Kidney epithelial cell (primary cell): ENCODE data around the gene PRR13. TPM values are rescaled to one million over a fixed set of nuclear protein-coding genes. Genes with fewer than 3 reads are reported as not detected.
A peak's percentile ranks its signal among the peaks of the same experiment; 100 is the strongest.

Experiments
- DNase-seq: peaks from one replicate; pipeline ENCODE4 v3.0.0-alpha.2; 2010; ENCODE audit warnings: low read depth
- H3K27me3 ChIP-seq: 2 replicates; pipeline ENCODE4 v1.6.0; 2011; ENCODE audit warnings: low read length; ENCODE audit not compliant: control insufficient read depth, insufficient read depth
- H3K36me3 ChIP-seq: 2 replicates; pipeline ENCODE4 v1.5.1; 2011; ENCODE audit warnings: low read length; ENCODE audit not compliant: control insufficient read depth, insufficient read depth
- H3K4me3 ChIP-seq: 2 replicates; pipeline ENCODE4 v1.5.1; 2011; ENCODE audit warnings: low read depth, mild to moderate bottlenecking, control low read depth, low read length
- total RNA-seq: library from RNA; depleted of rRNA; stranded (reverse); fragments of >200 nt; gene quantifications from 2 replicates; pipeline ENCODE4 v1.2.3, GENCODE V29; 2015
- TF ChIP-seq, protein P1 (sequence below): IDR thresholded peaks from 2 replicates; pipeline ENCODE4 v1.5.1; 2011; ENCODE audit warnings: mild to moderate bottlenecking, moderate library complexity, low read length, control low read depth, inconsistent platforms; ENCODE audit not compliant: insufficient read depth, poor library complexity, severe bottlenecking

Gene PRR13
- total RNA-seq, 1 donor from 2014 or later, result 91.4 TPM

DNA sequence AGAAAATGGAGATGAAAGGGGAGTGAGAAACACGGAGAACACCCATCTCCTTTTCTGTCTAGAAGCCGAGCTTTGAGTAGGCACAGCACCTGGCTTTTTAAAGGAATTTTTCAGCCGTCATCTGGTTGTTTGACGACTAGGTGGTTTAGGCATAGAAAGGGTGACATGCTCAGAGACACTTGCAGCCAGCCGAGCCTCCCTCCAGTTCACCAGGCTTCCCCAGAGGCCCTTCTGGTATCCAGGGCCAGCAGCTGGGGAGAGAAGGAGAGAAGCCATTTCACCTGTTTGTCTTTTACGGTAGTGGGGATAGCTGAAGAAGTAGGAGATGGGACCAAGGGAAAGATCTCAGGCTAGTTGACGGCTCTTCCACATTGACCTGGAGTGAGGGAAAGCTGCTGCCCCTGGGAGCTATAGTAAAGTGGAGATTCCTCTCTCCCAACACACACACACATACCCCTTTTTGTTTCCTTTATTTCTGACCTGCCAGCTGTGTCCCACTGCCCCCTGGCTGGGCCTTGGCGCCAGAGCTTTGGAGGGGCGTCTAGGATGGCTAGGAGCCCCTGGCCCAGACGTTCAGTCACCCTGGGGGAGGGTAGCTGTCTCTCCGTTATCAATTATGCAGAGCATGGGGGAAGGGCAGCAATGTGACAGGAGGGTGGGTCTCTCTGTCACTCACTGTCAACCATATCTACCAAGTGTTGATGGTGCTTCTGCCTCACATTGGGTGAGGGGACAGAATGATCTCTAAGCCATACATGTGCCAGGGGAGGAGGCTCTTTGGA is 52.3 kb downstream of the PRR13 start:
- H3K4me3 ChIP-seq, result peak overlapping the region; percentile 43
- TF ChIP-seq, protein P1, sequence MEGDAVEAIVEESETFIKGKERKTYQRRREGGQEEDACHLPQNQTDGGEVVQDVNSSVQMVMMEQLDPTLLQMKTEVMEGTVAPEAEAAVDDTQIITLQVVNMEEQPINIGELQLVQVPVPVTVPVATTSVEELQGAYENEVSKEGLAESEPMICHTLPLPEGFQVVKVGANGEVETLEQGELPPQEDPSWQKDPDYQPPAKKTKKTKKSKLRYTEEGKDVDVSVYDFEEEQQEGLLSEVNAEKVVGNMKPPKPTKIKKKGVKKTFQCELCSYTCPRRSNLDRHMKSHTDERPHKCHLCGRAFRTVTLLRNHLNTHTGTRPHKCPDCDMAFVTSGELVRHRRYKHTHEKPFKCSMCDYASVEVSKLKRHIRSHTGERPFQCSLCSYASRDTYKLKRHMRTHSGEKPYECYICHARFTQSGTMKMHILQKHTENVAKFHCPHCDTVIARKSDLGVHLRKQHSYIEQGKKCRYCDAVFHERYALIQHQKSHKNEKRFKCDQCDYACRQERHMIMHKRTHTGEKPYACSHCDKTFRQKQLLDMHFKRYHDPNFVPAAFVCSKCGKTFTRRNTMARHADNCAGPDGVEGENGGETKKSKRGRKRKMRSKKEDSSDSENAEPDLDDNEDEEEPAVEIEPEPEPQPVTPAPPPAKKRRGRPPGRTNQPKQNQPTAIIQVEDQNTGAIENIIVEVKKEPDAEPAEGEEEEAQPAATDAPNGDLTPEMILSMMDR, result no peak
- H3K36me3 ChIP-seq, result no peaks in the 10 kb centered on the region
- DNase-seq, result no peak
- no peaks in the 10 kb centered on the region for H3K27me3 ChIP-seq

Other genes with a start within 250 kb of the PRR13 start
- 0.75 and 1.6 TPM in 2 replicates for gene ITGB7, start 234.5 kb upstream of the PRR13 start, total RNA-seq
- 6.1 and 6.9 TPM in 2 replicates for gene RARG, start 209.5 kb upstream of the PRR13 start, total RNA-seq
- 2.2 and 4.0 TPM in 2 replicates for gene ESPL1, start 173.4 kb upstream of the PRR13 start, total RNA-seq
- 291 and 301 TPM in 2 replicates for gene PFDN5, start 146.2 kb upstream of the PRR13 start, total RNA-seq
- 73.1 and 75.3 TPM in 2 replicates for gene MYG1, start 142.0 kb upstream of the PRR13 start, total RNA-seq
- 56.3 and 62.3 TPM in 2 replicates for gene AAAS, start 120.1 kb upstream of the PRR13 start, total RNA-seq
- not detected in 2 replicates for gene SP7, start 105.4 kb upstream of the PRR13 start, total RNA-seq
- gene SP1, start 61.6 kb upstream of the PRR13 start, total RNA-seq, result 57.3 and 63.9 TPM in 2 replicates
- not detected in 2 replicates for gene AMHR2, start 17.9 kb upstream of the PRR13 start, total RNA-seq
- 350 and 379 TPM in 2 replicates for gene PCBP2, start 10.4 kb downstream of the PRR13 start, total RNA-seq
- 12.3 and 18.6 TPM in 2 replicates for gene MAP3K12, start 57.7 kb downstream of the PRR13 start, total RNA-seq
- 59.4 and 62.0 TPM in 2 replicates for gene TARBP2, start 59.5 kb downstream of the PRR13 start, total RNA-seq
- 3.0 TPM in 1 of 2 replicates, not detected in the other for gene NPFF, start 65.8 kb downstream of the PRR13 start, total RNA-seq
- gene ATF7, start 184.6 kb downstream of the PRR13 start, total RNA-seq, result 14.2 and 26.6 TPM in 2 replicates
- gene ATP5MC2, start 234.3 kb downstream of the PRR13 start, total RNA-seq, result 235 and 299 TPM in 2 replicates